B cell (primary cell): Measurements from ENCODE around the gene KIAA1217. TPM values are rescaled to one million over a fixed set of nuclear protein-coding genes. Genes with fewer than 3 reads are reported as not detected.

Experiments used
- ATAC-seq: fragments of 200-7000 bp; cut with Tn5 transposase; one replicate; pipeline ENCODE4 v1.10.0; 2021; ENCODE audit warnings: low read depth, mild to moderate bottlenecking, moderate number of reproducible peaks, moderate library complexity
- CTCF ChIA-PET: fragments of 350-600 bp; sonication (Branson Sonifier 250); formaldehyde crosslinking; loops from one replicate; lab custom pipeline; 2021; ENCODE audit warnings: antibody characterized with exemption, inconsistent platforms; lab: Charles Lee
- POLR2A ChIA-PET: fragments of 350-600 bp; sonication (Branson Sonifier 250); formaldehyde crosslinking; loops from one replicate; lab custom pipeline; 2021; ENCODE audit warnings: antibody characterized with exemption; lab: Charles Lee
- DNase-seq: peaks from one replicate; pipeline ENCODE4 v3.0.0; 2013
- H2AFZ ChIP-seq: 2 replicates; pipeline ENCODE4 v1.6.1; 2012; ENCODE audit warnings: mild to moderate bottlenecking, low read depth, low read length; ENCODE audit not compliant: insufficient read depth, poor library complexity, severe bottlenecking
- H3K27ac ChIP-seq, 2 donors: 1 replicate in 1 of 2; 2 replicates in 1 of 2; pipeline ENCODE4 v1.5.1; 2012 to 2013; ENCODE audit warnings: low read length in 2 of 2, mild to moderate bottlenecking in 2 of 2, moderate library complexity in 1 of 2
- H3K27me3 ChIP-seq, 4 experiments: fragments of 200-600 bp in 1 of 4; sonication (generic) in 1 of 4; replicated peaks in 1 of 4; 1 replicate in 2 of 4; 2 replicates in 2 of 4; pipeline versions ENCODE4 v1.6.1 to v1.7.0; 2013 to 2016; ENCODE audit warnings: low read length in 3 of 4, mild to moderate bottlenecking in 2 of 4, mixed read lengths in 1 of 4, moderate library complexity in 1 of 4; ENCODE audit not compliant: insufficient read depth in 4 of 4, control insufficient read depth in 3 of 4; ENCODE audit errors: control extremely low read depth in 1 of 4
- H3K36me3 ChIP-seq, 2 experiments: replicated peaks in 1 of 2; 1 replicate in 1 of 2; 2 replicates in 1 of 2; pipeline versions ENCODE4 v1.6.1 to v1.7.1; 2013; ENCODE audit warnings: low read length in 1 of 2; ENCODE audit not compliant: insufficient read depth in 2 of 2, control insufficient read depth in 1 of 2; ENCODE audit errors: control extremely low read depth in 1 of 2, extremely low read depth in 1 of 2
- H3K4me1 ChIP-seq, 2 donors: fragments of 200-600 bp in 1 of 2; sonication (generic) in 1 of 2; 1 replicate in 1 of 2; 2 replicates in 1 of 2; pipeline versions ENCODE4 v1.5.1 to v1.6.1; 2013 to 2017; ENCODE audit warnings: low read length in 2 of 2; ENCODE audit not compliant: control insufficient read depth in 2 of 2, insufficient read depth in 2 of 2
- H3K4me2 ChIP-seq: replicated peaks from 2 replicates; pipeline ENCODE3; 2012; ENCODE audit warnings: mild to moderate bottlenecking, low read depth, low read length; ENCODE audit not compliant: poor library complexity, severe bottlenecking
- H3K4me3 ChIP-seq, 5 experiments: fragments of 200-600 bp in 1 of 5; sonication (generic) in 1 of 5; 1 replicate in 3 of 5; 2 replicates in 2 of 5; pipeline versions ENCODE4 v1.5.1 to v1.7.0; 2011 to 2016; ENCODE audit warnings: low read length in 4 of 5, mild to moderate bottlenecking in 4 of 5, low read depth in 2 of 5, control low read depth in 1 of 5, moderate library complexity in 1 of 5; ENCODE audit not compliant: insufficient read depth in 1 of 5; ENCODE audit errors: control extremely low read depth in 1 of 5, extremely low read depth in 1 of 5
- H3K79me2 ChIP-seq: fragments of 200-600 bp; sonication (generic); one replicate; pipeline ENCODE4 v1.6.0; 2016; ENCODE audit warnings: low read length; ENCODE audit not compliant: control insufficient read depth, insufficient read depth
- H3K9ac ChIP-seq: fragments of 200-600 bp; sonication (generic); 2 replicates; pipeline ENCODE4 v1.6.1; 2017; ENCODE audit warnings: mild to moderate bottlenecking, low read length, moderate library complexity
- H3K9me3 ChIP-seq, 3 donors: one replicate each; pipeline versions ENCODE4 v1.6.1 to v1.7.1; 2013; ENCODE audit warnings: low read length in 2 of 3; ENCODE audit not compliant: control insufficient read depth in 2 of 3, insufficient read depth in 1 of 3; ENCODE audit errors: control extremely low read depth in 1 of 3
- H4K20me1 ChIP-seq: 2 replicates; pipeline ENCODE4 v1.6.0; 2012; ENCODE audit warnings: mild to moderate bottlenecking, low read length; ENCODE audit not compliant: insufficient read depth, control insufficient read depth, poor library complexity, severe bottlenecking
- H3K27ac Mint-ChIP-seq: one replicate; pipeline ENCODE4 v1.8.0; 2021; ENCODE audit warnings: mixed read lengths
- H3K27me3 Mint-ChIP-seq: one replicate; pipeline ENCODE4 v1.8.0; 2021; ENCODE audit warnings: mixed read lengths
- H3K4me1 Mint-ChIP-seq: one replicate; pipeline ENCODE4 v1.8.0; 2021; ENCODE audit warnings: mixed read lengths
- H3K4me3 Mint-ChIP-seq: one replicate; pipeline ENCODE4 v1.8.0; 2021; ENCODE audit warnings: mixed read lengths
- H3K9me3 Mint-ChIP-seq: one replicate; pipeline ENCODE4 v1.8.0; 2022; ENCODE audit warnings: mixed read lengths; ENCODE audit not compliant: insufficient read depth
- CTCF ChIP-seq: fragments of 200-600 bp; IDR thresholded peaks from one replicate; pipeline ENCODE4 v1.8.0; 2022; ENCODE audit warnings: antibody characterized with exemption, mild to moderate bottlenecking
- EZH2 ChIP-seq: IDR thresholded peaks from 2 replicates; pipeline ENCODE4 v1.6.1; 2012; ENCODE audit warnings: borderline replicate concordance, low read depth, mild to moderate bottlenecking, moderate library complexity, low read length; ENCODE audit not compliant: insufficient read depth, poor library complexity, severe bottlenecking
- WGBS: methylation state at CpG from one replicate; pipeline ENCODE4 v1.1.5; 2013; ENCODE audit warnings: missing lambda C conversion rate; ENCODE audit not compliant: insufficient coverage; 5-methylcytosine and 5-hydroxymethylcytosine counted together
- intact Hi-C: fragments of 100-400 bp; cut with micrococcal nuclease; formaldehyde crosslinking; loops from one replicate; pipeline ENCODE4 v1.10.0; 2022
- polyA plus RNA-seq: library from polyadenylated mRNA; depleted of rRNA; stranded (reverse); fragments of >200 nt; gene quantifications from 2 replicates; pipeline ENCODE4 v1.2.3, GENCODE V29; 2012
- total RNA-seq, 2 donors: library from RNA; stranded (reverse); fragments of 120-200 nt in 1 of 2; gene quantifications; 1 replicate in 1 of 2; 2 replicates in 1 of 2; pipeline versions ENCODE4 v1.2.3 to v1.2.4, GENCODE V29; 2013 to 2022

KIAA1217 gene
- total and polyA plus RNA-seq, 2 donors (not counting 1 experiment from before 2014, with no cell fraction given), result 0.67 TPM; not detected in 1

- Histone ChIP-seq H3K36me3 (no peaks in the 10 kb centered on the region), H3K9ac (no peak overlapping the region), H3K4me2 (no peak overlapping the region), H2AFZ (no peak overlapping the region), H3K9me3 (peaks cover 0 to 2% (median 0%) of the 10 kb centered on the region in 3 donors), H3K27me3 (no peaks in the 10 kb centered on the region), H3K27ac (no peak overlapping the region), H3K4me1 (no peaks in the 10 kb centered on the region), H3K79me2 (no peaks in the 10 kb centered on the region), H4K20me1 (no peaks in the 10 kb centered on the region), H3K4me3 (no peak overlapping the region)
- ChIA-PET POLR2A (no interaction called here), CTCF (interaction anchor here (0.9 kb wide), 1 partner anchor 8 kb away, joined by 3 read pairs; no protein-coding TSS in a partner anchor)
- intact Hi-C loops, result no loop called here
- H3K27me3 Mint-ChIP-seq, result peaks cover 3% of the 10 kb centered on the region
- TF ChIP-seq EZH2, result no peak
- no peak for TF ChIP-seq CTCF
- DNase-seq, result no peak
- no peak overlapping the region for H3K4me3 Mint-ChIP-seq
- H3K9me3 Mint-ChIP-seq, result peaks cover 2% of the 10 kb centered on the region
- H3K4me1 Mint-ChIP-seq, result no peaks in the 10 kb centered on the region
- no peak overlapping the region for H3K27ac Mint-ChIP-seq
- ATAC-seq, result no peak
- 86% methylated on average over 4 of the region's 4 CpGs for WGBS
Measured at GRCh38 chr10:24396396-24396795, 187.5 kb downstream of the KIAA1217 start.

- Histone ChIP-seq H3K4me3 (no peak overlapping the region), H3K9me3 (peaks cover 0 to 2% (median 0%) of the 10 kb centered on the region in 3 donors), H3K27me3 (no peaks in the 10 kb centered on the region), H4K20me1 (no peaks in the 10 kb centered on the region), H3K4me2 (no peak overlapping the region), H3K27ac (no peak overlapping the region), H2AFZ (no peak overlapping the region), H3K79me2 (no peaks in the 10 kb centered on the region), H3K36me3 (no peaks in the 10 kb centered on the region), H3K4me1 (no peaks in the 10 kb centered on the region), H3K9ac (no peak overlapping the region)
- peaks cover 2% of the 10 kb centered on the region for H3K9me3 Mint-ChIP-seq
- intact Hi-C loops, result no loop called here
- H3K4me3 Mint-ChIP-seq, result no peak overlapping the region
- H3K27me3 Mint-ChIP-seq, result peaks cover 3% of the 10 kb centered on the region
- H3K27ac Mint-ChIP-seq, result no peak overlapping the region
- no peaks in the 10 kb centered on the region for H3K4me1 Mint-ChIP-seq
- WGBS, result 100% methylated on average over 1 of the region's 2 CpGs
- TF ChIP-seq CTCF (no peak), EZH2 (no peak)
- DNase-seq (no peak), ATAC-seq (no peak)
- POLR2A ChIA-PET, result no interaction called here
- CTCF ChIA-PET, result no interaction called here
Measured at GRCh38 chr10:24397662-24398061, 188.7 kb downstream of the KIAA1217 start.
